Stimulated activated CD4-positive, alpha-beta T cell treated with anti-CD3 and anti-CD28 coated beads, Interleukin-1b, Interleukin-23, amount 100 ng/mL, for 4 hours (primary cell): ENCODE results near the gene KRT6B.
"Not testable (repeated sequence)": the region's sequence is repeated elsewhere in the genome, so short reads cannot be mapped to it uniquely, and the experiment has no call there.

Experiments
- DNase-seq, 2 donors: peaks; one replicate each; pipeline ENCODE4 v3.0.0-alpha.2; 2020; ENCODE audit warnings: low read depth in 2 of 2

The KRT6B gene

DNA sequence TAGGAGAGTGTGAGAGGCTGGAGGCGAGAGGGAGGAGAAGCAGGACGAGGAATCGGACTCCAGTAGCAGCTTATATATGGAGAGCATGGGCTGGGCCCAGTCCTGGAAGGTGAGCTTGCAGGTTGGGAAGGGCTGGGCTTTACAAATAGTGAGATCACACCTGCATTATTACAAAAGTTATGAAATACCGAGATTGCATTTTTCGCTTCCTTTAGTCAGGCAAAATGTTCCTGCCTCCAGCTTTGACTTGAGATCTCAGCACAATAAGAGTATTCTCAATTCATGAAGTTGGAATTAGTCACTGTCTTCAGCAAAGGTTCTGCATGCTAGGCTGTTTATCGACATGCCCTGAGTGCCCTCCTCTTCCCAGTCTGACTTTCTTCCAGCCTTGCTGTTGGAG, at the start of gene KRT6B:
TSS of gene KRT6B (minus strand) at position 46 of the 400 bp plus-strand sequence. CDS start 68 bp downstream, outside the sequence.
- no peak for DNase-seq

DNA sequence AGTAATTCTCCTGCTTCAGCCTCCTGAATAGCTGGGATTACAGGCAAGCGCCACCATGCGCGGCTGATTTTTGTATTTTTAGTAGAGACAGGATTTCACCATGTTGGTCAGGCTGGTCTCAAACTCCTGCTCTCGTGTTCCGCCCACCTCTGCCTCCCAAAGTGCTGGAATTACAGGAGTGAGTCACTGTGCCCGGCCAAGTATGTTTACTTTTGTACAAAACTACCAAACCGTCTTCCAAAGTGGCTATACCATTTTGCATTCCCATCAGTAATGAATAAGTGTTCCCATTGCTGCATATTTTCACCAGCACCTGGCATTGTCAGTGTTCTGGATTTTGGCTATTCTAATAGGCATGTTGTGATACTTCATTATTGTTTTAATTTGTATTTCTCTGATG, 49.5 kb upstream of the KRT6B start:
- no peak for DNase-seq

DNA sequence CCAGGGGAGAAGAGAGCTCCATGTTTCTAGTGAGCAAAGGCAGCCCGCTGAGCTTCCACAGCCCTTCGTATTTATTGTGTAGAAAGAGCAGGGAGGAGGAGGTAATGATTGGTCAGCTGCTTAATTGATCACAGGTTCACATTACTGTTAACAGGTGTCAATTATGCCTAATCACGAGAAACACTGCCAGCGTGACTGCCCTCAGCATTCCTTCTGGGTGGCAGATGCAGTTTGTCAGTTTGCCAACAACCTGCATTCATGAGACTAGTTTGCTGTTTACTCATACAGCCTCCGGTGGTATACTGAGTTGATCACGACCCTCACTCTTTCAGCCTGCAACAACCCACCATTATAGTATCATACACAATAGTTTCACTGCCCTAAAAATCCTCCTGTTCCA, 48.6 kb upstream of the KRT6B start:
- not testable (repeated sequence) for DNase-seq

DNA sequence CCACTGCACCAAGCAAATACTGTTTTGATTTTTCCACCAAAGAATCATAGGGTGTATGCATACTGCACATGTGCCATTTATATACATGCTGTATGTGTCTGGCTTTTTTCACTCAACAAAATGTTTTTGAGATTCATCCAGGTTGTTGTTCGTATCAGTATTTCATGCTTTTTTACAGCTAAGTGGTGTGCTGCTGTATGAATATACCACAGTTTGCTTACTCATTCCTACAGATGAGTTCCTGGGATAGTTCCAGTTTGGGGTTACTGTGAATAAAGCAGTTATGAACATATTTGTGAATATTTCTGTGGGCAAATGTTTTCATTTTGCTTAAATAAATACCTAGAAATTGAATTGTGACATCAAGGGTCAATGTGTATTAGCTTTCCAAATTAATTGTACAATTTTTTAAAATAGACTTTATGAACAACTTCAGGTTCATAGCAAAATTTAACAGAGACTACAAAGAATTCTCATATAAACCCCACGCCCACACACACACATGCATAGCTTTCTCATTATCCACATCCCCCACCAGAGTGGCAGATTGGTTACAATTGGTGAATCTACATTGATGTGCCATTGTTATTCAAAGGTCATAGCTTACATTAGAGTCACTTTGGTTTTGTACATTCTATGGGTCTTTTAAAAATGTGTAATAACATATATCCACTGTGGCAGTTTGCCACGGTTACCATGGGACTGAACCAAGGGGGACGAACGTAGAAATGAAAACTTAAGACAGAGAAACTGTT, 48.0 kb upstream of the KRT6B start:
- DNase-seq: no peak

DNA sequence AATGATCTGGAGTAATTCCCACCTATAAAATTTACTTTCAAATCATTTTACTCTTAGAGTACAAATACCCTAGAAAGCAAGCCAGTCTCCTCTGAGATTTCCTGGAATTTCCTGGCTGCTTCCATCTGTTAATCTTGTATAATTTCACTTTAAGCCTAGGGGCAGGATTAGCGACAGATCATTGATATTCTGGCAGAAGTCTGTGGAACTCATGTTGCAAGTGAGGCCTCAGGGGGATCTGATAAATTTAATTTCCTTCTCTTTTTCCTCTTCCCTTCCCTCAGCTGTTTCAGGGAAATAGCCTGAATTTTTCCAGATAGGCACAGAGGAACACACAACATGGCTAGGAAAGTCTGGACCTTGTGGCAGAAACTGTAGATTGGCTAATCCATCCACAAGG, 47.0 kb upstream of the KRT6B start:
- DNase-seq: no peak

DNA sequence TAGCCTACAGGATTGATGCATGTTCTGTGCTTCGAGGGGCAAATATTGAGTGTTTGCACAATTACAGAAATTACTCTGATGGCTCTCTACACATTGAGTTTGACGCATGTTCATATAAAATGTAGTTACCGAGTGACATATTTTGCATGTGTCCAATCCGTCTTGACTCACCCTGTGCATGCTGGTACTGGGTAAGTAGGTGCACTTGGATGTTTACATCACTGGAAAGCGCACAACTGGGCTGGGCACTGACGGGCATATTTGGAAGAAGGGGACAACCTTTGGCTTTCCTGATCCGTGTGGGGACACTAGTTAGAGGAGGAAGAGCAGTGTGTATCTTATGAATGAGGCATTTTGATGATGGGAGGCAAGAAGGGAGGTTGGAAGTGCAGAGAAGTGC, 46.0 kb upstream of the KRT6B start:
- DNase-seq: no peak

DNA sequence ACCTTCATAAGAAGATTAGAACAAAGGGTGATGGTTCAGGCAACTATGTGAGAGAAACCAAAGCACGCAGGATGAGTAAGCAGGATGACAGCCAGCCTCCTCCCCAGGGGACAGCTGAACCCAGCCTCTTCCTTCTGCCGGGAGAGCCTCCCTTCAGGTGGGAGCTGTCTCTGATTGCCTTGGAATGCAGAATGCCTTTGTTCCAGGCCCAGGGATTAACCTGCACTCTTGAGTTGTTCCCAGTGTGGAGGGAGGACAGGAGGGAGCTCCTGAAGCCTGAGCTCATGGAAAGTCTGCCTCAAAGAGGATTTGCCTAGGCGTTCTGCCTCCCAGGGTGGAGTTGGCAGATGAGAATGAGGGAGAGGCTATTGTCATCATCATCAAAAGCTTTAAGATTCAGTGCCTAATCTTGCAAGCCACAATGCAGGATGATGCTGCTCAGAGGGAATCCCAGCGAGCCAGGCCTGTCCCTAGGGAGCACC, 44.7 kb upstream of the KRT6B start:
- DNase-seq: no peak

DNA sequence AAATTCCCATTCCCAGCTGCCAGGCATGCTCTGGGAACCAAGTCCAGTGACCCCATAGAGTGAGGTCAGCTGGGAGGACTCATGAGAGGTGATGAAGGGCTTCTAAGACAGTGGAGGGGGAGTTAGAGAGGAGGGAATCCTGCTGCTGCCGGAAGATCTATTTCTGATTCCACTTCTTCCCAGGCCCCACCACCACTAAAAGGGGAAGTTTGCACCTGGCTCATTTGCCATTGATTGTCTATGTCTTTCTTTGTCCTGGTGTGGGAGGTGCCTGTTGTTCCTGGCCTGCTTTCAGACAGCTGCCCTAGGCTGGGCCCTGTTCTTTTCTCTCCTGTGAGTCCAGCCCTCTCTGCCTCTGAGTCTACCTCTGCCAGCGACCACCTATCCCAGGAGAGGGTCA, 44.1 kb upstream of the KRT6B start:
- no peak for DNase-seq

DNA sequence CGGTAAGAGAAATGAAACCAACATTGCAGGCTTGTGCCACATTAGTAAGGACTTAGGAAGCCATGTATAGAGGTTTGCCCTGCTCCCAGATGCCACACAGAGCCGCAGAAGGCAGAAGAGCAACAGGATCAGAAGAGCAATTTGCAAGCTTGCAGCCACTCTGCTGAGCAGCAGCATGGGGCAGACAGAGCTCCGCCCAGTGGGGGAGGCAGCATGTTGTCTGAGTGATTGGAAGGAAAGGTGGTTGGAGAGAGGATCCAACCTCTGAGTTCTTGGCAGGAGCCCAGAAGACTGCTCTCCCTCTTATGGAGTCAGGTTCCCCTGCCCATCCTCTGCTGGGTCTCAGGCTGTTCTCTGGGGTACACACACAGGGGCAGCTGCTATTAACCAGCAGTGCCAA, 43.4 kb upstream of the KRT6B start:
- DNase-seq: no peak

DNA sequence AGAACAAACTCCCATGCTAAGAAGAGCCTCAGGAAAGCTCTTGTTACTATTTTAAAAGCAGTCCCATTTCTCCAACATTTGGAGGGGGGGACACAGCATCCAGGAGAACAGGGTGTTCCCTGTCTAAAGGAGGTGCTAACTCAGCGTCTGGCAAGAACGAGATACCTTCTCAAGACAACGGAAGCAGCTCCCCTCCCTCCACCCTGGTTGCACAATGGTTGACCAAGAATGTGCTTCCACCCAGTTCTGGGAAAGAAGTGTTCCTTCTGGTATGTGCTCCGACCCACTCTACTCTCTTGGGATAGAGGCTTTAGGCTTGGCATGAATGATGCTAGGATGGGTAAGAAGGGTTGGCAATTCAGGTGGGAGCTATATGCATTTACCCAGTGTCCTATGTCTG, 42.6 kb upstream of the KRT6B start:
- DNase-seq: no peak

DNA sequence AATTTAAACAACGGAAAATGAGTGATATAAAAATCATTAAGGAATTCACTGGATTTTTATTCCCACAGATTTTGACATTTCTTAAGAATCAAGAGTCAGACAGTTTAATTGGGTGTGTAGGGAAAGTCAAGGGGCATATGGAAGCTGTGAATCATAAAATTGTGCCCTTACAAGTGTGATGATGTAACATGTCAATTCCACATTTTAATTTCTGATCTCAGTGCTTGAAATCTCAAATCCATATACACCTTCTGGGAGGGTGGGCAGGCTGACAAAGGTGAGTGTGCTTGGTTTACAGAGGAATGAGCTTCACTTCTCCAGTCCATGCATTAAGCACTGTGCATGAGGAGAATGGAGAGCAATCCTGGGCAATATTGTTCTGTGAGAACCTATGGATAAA, 42.2 kb upstream of the KRT6B start:
- no peak for DNase-seq

DNA sequence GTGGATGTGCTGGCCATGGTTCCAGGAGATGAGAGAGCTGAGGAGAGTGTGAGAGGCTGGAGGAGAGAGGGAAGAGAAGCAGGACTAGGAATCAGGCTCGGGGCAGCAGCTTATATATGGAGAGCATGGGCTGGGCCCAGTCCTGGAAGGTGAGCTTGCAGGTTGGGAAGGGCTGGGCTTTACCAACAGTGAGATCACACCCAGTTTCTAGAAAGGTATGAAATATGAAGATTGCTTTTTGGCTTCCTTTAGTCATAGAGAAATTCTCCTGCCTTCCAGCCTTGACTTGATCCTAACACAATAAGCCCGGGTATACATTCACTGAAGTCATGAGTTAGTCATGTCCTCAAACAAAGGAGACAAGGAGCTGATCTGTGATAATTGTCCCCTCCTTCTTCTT, 41.2 kb upstream of the KRT6B start, which contains the start of gene KRT6A:
TSS of gene KRT6A (minus strand) at position 86 of the 400 bp plus-strand sequence. CDS start at position 17, 69 bp downstream.
- no peak for DNase-seq

DNA sequence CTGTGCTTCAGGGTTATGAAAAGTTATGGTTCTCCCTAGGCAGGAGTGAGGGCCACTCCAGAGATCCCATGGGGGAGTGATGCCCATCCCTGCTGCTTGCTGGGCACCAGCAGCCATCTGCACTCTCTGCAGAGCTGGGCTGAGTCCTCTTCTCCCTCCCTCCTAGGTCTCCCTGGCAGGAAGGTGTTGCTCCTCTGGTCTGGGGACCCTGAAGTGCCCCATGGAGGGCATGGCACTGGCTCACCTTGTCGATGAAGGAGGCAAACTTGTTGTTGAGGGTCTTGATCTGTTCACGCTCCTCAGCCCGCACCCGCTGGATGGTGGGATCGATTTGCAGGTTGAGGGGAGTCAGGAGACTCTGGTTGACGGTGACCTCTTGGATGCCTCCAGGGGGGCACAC, 40.5 kb upstream of the KRT6B start:
- not testable (repeated sequence) for DNase-seq

DNA sequence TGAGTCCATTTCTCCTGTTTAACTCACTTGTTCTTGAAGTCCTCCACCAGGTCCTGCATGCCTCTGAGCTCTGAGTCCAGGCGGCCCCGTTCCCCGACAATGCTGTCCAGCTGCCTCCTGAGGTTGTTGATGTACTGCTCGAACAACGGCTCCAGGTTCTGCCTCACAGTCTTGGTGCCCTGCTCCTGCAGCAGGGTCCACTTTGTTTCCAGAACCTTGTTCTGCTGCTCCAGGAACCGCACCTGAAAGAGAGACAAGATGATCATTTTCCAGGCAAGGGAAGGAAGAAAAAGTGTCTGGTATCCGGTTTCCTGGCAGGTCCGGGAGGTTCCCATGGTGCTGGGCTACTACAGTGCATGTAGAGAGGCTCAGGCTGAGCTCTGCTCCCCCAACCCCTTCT, 39.5 kb upstream of the KRT6B start:
- DNase-seq: not testable (repeated sequence)

DNA sequence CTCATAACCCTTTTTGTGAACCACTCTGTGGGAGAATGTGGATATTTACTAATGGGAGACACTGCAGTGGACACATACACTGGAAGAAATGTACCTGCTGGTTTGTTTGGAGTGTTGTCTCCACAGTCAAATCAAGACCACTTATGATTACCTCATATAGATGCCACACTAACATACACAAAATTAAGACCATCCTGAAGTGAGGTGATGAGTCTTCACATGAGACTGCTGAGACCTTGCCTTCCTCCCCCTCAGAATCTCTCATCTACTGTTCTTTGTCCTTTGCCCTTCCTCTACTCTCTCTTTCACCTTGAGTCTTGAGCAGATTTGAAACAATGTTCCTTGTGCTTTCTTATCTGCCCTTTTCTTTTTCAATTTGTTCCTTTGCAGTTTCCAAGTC, 36.8 kb upstream of the KRT6B start:
- no peak for DNase-seq

DNA sequence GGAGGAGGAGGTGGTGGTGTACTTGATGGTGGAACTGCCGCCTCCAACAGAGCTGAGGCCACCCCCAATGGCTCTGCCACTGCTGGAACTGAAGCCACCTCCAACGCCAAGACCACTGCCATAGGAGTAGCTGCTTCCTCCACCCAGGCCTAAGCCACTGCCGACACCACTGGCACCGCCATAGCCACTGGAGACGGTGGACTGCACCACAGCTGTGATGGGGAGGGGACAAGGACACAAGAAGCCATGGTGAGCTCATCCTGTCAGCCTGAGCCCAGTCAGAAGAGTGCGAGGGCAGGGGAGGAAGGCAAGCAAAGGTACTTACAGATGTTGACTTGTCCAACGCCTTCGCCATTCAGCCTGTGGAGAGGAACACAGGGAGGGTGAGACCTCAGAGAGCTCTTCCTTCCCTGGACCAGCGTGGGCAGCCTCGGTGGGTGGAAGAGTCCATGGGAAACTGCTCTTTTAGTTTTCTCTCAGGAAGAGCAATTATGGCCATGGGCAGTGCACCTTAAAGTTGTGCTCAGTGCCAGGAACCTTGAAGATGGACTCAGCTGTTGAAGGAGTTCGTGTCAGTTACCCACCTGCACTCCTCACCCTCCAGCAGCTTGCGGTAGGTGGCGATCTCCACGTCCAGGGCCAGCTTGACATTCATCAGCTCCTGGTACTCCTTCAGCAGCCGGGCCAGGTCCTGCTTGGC, 35.9 kb upstream of the KRT6B start:
- not testable (repeated sequence) for DNase-seq

DNA sequence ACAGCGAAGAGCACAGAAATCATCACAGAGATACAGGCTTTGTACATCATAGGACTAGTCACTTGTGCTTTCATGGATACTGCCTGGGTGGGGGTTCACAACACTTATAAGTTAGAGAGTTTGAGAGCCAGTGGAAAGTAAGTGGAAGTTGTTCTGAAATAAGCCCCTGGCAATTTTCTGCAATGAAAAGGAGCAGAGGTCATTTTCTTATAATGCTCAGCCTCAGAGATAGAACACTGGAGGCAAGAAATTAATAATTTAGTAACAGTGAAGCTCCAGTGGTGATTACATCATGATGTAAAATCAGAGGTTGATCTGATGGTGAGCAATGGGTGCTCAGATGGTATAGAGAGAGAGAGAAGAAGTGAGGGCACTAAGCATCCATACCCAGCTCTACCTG, 35.3 kb upstream of the KRT6B start:
- no peak for DNase-seq

DNA sequence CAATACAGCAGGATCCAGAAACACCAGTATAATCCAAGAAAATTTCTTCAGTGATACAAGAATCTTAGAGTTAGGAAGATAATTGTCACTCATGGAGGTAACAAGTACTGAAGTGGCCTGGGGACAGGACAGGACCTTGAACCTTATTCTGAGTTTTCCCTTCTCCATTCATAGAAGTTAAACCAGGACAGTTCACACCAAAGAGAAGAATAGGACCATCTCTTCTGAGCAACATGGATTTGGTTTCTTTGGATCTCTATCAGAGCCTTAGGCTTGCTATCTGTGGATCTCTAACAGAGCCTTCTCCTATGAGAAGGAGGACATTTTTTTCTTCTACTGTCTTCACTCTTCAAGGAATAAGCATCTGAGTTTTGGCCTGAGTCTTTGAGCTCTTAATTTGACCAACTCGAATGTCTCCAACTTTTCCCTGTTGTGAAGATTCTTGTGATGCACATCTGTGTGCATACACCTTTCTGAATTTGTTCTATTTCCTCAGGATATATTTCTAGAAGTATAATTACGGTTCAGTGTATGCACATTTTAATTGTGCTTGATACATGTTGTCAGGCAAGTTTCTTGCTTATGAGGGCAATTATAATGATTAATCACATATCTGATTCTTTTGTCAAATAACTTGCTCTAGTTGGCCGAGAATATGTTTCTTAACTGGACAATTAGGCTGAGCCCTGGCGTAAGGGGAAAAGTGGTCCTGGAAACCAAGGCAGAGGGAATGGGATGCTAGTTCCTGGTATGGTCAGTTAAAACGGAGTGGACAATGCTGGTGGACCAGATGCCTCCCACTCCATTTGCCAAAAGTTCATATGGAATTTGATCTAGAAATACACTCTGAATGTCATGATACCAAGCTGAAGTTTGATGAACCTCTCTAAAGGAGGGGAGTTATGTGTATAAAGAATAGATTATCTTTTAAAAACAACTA, 34.5 kb upstream of the KRT6B start:
- DNase-seq: no peak

DNA sequence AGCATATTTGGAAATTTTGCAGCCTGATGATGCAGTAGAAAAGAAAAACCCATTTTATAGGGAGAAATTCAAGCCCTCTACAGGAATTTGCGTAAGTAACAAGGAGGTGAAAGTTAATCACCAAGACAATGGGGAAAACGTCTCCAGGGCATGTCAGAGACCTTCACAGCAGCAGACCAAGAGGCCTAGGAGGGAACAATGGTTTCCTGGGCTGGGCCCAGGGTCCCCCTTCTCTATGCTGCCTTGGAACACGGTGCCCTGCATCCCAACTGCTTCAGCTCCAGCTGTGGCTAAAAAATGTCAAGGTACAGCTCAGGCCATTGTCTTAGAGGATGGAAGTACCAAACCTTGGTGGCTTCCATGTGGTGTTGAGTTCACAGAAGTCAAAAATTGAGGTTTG, 28.1 kb upstream of the KRT6B start:
- no peak for DNase-seq

DNA sequence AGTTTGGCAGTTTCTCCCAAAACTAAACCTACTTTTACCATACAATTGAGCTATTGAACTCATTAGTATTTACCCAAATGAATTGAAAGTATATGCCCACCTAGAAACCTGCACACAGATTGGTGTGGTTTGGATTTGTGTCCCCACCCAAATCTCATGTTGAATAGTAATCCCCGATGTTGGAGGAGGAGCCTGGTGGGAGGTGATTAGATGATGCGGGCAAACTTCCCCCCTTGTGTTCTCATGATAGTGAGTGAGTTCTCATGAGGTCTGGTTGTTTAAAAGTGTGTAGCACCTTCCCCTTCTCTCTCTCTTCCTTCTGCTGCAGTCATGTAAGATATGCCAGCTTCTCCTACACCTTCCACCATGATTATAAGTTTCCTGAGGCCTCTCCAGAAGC, 25.7 kb upstream of the KRT6B start:
- DNase-seq: no peak

DNA sequence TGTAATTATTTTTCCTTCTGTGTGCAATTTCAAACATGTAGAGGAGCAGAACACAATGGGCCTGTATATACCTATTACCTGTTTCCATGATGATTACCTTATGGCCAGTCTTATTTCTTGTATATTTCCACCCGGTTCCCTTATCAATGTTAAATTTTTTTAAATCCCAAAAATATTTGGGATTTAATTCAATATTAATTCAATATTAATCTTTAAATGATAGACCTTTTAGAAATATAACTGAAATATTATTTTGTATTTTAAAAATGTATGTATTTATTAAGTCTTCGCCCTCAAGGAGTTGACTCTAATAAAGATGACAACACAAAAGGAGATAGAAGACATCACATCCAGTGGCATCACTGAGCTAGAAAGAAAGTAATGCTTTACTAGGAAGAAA, 22.3 kb upstream of the KRT6B start:
- DNase-seq: no peak

DNA sequence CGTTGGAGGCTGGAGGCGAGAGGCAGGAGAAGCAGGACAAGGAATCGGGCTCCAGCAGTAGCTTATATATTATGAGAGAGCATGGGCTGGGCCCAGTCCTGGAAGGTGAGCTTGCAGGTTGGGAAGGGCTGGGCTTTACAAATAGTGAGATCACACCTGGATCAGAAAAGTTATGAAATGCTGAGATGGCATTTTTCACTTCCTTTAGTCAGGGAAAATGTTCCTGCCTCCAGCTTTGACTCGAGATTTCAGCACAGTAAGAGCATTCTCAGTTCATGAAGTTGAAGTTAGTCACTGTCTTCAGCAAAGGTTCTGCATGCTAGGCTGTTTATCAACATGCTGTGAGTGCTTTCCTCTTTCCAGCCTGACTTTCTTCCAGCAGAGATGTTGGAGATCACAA, 21.8 kb upstream of the KRT6B start, which contains the start of gene KRT6C:
TSS of gene KRT6C (minus strand) at position 38 of the 400 bp plus-strand sequence. CDS start 68 bp downstream, outside the sequence.
- no peak for DNase-seq
